ENCODE results near the gene DDA1. TPM values are rescaled to one million over a fixed set of nuclear protein-coding genes. Genes with fewer than 3 reads are reported as not detected.

DDA1 gene
- total RNA-seq, 6 experiments from 2014 or later: 77.1 to 92.5 (median 83.4) TPM

DNA sequence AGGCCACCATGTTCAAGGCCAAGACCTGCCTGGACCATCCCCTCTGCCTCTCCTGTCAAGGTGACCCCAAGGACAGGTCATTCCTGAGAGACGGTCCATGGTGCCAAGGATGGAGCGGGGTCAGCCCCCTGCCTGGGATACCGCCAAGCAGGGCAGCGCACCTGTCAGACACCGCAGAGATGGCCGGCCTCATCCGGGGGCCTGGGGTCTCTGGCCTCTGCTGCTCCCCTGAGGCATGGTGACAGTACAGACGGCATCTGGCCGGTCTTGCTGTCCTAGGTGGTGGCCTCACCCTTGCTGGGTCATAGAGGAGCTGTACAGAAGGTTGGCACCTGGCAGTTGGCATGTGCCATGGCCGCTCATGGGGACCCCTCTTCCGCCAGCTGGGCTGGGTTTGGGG, 11.1 kb downstream of the DDA1 start:
- Mint-ChIP-seq H3K36me3 (ENCODE audit: low read depth) (peaks cover 13% of the 10 kb centered on the region), H3K9me3 (no peaks in the 10 kb centered on the region), H3K27me3 (ENCODE audit: insufficient read depth) (peaks cover 2% of the 10 kb centered on the region; the same call in 1 of the 2 replicates), H3K27ac (no peak overlapping the region), H3K4me1 (ENCODE audit: low read depth) (peaks cover 9% of the 10 kb centered on the region), H3K4me3 (no peak overlapping the region)
- TF ChIP-seq CTCF (IDR thresholded peaks at IDR 0.05): no peak
- DNase-seq: no peak

DNA sequence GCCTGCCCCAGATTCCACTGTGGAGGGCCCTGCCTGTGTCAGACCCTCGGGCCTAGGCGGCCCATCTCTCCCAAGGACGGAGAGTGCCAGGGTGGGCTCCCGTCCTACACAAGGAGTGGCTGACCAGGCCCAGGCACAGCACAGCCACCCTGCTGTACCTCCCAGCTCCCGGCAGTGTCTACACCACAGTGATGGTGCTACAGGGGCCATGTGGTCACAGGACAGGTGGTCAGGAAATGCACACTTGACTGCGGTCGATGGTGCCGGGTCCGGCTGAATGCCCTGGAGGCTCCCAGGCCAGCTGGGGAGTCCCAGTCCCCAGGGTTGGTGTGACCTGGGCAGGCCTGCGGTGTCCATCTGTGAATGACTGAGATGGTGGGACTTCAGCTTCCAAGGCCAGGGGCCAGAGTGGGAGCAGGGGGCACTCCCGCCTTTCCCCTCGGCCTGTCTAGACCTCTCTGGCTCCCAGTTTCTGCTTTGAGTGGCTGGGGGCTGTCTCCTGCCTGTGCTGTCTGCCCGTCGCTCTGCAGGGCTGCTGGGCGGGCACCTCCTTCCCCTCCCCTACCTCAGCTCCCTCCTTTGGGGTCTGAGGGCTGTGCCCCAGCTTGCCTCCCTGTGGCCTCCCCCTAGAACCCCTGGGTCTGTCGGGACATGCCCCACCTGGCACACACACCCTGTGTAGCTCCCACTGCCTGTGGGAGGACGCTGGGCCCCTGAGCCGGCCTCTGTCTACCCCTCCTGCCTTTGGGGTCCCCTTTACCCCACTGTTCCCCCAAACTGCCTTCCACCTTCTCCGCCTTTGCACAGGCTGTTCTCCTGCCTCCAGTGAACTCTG, 12.5 kb downstream of the DDA1 start:
- H3K36me3 Mint-ChIP-seq (ENCODE audit: low read depth): peaks cover 6% of the 10 kb centered on the region; the same call in 1 of the 2 replicates
- H3K27me3 Mint-ChIP-seq (ENCODE audit: insufficient read depth): peaks cover 2% of the 10 kb centered on the region; the same call in 1 of the 2 replicates
- no peak for DNase-seq
- H3K27ac Mint-ChIP-seq: peak overlapping the region; percentile 36; the same call in 1 of the 2 replicates
- H3K9me3 Mint-ChIP-seq: no peaks in the 10 kb centered on the region
- no peak overlapping the region for H3K4me3 Mint-ChIP-seq
- peaks cover 9% of the 10 kb centered on the region for H3K4me1 Mint-ChIP-seq (ENCODE audit: low read depth)
- TF ChIP-seq CTCF (IDR thresholded peaks at IDR 0.05): no peak

DNA sequence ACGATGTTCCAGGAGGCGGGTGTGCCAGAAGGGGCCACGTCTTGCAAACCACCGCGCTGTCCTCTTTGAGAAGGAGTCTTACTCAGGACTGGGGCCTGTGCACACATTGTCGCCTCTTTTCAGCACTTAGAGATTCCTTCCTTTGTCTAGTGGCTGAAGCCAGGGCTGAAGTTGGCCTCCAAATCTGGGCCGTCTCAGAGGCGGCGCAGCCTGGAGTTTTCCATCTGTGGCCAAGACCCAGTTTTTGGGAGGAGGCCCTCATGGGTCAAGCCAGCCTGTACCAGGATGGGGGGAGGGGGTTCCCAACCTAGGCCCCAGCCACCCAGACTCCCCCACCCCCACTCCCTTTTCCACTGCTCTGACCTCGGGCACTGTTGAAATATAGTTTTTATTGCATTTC, 13.5 kb downstream of the DDA1 start:
- Mint-ChIP-seq H3K27me3 (ENCODE audit: insufficient read depth) (peaks cover 2% of the 10 kb centered on the region; the same call in 1 of the 2 replicates), H3K27ac (peak overlapping the region; percentile 36; the same call in 1 of the 2 replicates), H3K9me3 (no peaks in the 10 kb centered on the region), H3K4me3 (no peak overlapping the region), H3K36me3 (ENCODE audit: low read depth) (peaks cover 6% of the 10 kb centered on the region; the same call in 1 of the 2 replicates), H3K4me1 (ENCODE audit: low read depth) (peaks cover 9% of the 10 kb centered on the region)
- no peak for TF ChIP-seq CTCF (IDR thresholded peaks at IDR 0.05)
- no peak for DNase-seq

DNA sequence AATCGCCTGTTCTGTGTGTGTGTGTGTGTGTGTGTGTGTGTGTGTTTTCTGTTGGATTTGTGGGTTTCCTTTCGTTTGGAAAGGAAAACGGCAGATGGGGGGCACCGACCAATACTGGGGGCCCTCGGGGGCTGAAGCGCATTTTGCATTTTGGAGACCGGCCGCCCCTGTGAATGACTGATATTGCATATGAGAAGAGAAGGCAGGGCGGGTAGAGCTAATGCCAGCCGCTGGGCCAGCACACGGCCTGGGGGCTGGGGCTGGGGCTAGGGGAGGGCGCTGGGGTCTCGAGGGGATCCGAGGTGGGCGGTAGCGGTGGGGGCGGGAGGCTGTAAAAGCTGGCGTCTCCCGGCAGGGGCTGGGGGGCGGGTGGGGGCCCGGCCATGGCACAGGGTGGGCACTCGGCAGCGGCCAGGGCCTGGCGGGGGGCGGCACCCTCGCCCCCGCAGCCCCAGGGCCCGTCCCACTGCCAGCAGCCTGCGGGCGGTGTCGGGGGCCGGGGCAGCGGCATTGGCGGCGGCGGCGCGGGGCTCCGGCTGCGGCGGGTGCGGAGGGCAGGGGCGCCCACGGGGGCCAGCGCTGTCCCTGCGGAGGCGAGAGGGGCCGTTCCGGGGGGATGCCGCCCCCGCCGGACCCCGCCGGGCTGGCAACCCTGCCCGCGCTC, 14.1 kb downstream of the DDA1 start:
- TF ChIP-seq CTCF (IDR thresholded peaks at IDR 0.05): no peak
- Mint-ChIP-seq H3K27me3 (ENCODE audit: insufficient read depth) (peaks cover 2% of the 10 kb centered on the region; the same call in 1 of the 2 replicates), H3K27ac (no peak overlapping the region), H3K4me3 (no peak overlapping the region), H3K36me3 (ENCODE audit: low read depth) (peaks cover 6% of the 10 kb centered on the region; the same call in 1 of the 2 replicates), H3K4me1 (ENCODE audit: low read depth) (peaks cover 9% of the 10 kb centered on the region), H3K9me3 (no peaks in the 10 kb centered on the region)
- DNase-seq: no peak

DNA sequence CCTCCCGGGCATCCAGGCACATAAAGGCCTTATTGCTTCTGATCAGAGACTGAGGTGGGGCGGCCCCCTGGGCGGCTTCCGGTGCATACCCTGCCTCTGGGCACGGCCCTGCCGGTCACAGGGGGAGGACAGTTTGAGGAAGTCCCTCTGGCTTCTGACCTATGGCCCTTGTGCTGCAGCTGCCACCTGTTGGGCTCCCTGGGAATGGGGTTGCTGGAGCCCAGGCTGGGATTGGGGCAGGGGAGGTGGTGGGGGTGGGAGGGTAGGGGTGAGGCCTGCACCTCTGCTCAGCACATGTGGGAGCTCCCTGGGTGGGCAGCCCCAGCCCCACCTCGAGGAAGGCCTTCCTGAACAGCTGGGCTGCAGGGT, 14.6 kb downstream of the DDA1 start:
- peaks cover 2% of the 10 kb centered on the region; the same call in 1 of the 2 replicates for H3K27me3 Mint-ChIP-seq (ENCODE audit: insufficient read depth)

More for the DNA sequence above, 14.6 kb downstream of the DDA1 start:
- H3K9me3 Mint-ChIP-seq: no peaks in the 10 kb centered on the region
- no peak overlapping the region for H3K27ac Mint-ChIP-seq
- peaks cover 9% of the 10 kb centered on the region for H3K4me1 Mint-ChIP-seq (ENCODE audit: low read depth)
- peaks cover 6% of the 10 kb centered on the region; the same call in 1 of the 2 replicates for H3K36me3 Mint-ChIP-seq (ENCODE audit: low read depth)
- no peak overlapping the region for H3K4me3 Mint-ChIP-seq
- TF ChIP-seq CTCF (IDR thresholded peaks at IDR 0.05): 0 out of 2 replicates have a peak, but pooled peaks have one; percentile 14
- DNase-seq: no peak

Data from HFFc6 (cell line).